Embryonic facial prominence (tissue), 1 donor: ENCODE measurements around the gene COL1A1.

Experiments used
- DNase-seq: peaks from one replicate; pipeline ENCODE4 v3.0.0-alpha.2; 2016; ENCODE audit errors: extremely low spot score

COL1A1 gene

DNA sequence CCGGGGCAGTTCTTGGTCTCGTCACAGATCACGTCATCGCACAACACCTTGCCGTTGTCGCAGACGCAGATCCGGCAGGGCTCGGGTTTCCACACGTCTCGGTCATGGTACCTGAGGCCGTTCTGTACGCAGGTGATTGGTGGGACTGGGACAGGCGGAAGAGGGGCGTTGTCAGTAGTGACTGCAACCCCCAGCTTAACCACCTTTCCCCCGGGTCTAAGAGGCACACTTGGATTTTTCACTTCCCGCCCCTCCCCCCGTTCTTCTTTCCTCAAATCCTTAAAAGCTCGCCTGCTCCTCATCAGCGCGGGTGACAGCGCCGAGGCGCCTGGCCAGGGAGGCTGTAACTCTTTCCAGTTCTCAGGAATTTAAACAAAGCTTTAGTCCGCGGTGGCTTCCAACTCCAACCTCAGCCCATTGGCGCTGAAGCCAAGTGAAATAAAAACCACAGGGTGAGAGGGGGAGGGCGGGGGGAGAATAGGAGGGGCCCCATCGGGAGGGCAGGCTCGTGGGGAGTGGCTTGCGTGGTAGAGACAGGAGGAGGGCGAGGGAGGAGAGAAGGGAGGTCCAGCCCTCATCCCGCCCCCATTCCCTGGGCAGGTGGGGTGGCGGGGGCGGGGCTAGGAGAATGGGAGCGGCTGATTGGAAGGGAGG is 1.5 kb downstream of the COL1A1 start:
- peak; percentile 94 for DNase-seq

DNA sequence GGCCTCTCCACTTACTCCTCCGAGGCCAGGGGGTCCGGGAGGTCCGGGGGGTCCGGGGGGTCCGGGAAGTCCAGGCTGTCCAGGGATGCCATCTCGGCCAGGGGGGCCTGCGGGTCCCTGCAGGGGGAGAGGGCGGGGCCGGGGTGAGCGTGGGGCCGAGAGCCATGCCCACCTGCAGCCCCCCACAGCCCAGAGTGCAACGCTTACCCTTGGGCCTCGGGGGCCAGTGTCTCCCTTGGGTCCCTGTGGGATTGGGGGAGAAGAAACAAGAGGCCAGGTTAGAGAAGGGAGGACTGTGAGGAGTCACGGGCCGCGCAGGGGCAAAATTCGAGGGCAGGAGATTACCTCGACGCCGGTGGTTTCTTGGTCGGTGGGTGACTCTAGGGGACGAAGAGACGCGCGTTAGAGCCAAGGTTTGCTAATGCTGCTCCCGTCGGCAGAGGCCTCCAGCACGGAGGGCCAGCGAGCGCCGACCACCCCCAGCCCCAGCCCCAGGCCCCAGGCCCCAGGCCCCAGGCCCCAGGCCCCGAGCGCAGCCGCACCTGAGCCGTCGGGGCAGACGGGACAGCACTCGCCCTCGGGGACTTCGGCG is 2.1 kb downstream of the COL1A1 start:
- no peak for DNase-seq

DNA sequence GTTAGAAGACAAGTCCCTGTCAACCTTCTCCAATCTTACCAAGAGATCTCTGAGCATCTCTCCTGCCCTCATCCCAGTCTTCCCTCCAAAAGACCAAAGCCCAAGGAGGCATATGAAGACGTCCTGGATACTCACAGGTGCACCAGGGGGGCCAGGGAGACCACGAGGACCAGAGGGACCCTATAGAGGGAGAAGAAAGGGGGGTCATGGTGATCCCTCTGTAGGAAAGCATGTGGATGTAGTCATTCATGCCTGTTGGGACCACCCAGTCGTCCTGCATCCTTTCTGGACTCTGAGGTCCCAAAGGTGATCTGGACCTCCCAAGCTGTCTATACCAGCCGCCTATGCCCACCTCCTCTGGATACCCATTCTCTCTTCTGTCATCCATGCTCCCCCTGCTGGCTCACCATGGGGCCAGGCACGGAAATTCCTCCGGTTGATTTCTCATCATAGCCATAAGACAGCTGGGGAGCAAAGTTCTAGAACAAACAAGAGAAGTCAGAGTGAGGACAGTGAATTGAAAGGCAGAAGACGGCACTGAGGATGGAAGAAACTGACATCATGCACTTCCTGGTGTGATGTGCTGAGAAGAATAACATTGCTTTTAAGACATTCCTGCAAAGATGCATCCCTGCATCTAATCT is 3.3 kb downstream of the COL1A1 start:
- no peak for DNase-seq

DNA sequence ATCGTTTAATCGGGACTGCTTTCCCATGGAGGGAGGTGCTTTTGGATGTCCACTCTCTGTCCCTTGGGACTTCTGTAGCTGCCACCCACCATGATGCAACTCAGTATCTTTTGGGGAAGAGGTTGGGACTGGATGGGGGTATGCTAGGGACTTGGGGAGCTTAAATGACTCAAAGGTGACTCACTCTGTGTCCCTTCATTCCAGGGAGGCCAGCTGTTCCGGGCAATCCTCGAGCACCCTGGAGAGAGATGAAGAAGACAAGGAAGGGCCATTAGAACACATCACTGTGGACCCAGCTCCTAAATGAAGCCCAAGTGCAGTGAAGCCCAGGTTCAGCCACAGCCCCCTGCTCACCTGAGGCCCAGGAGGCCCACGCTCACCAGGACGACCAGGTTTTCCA is 4.6 kb downstream of the COL1A1 start:
- no peak for DNase-seq

DNA sequence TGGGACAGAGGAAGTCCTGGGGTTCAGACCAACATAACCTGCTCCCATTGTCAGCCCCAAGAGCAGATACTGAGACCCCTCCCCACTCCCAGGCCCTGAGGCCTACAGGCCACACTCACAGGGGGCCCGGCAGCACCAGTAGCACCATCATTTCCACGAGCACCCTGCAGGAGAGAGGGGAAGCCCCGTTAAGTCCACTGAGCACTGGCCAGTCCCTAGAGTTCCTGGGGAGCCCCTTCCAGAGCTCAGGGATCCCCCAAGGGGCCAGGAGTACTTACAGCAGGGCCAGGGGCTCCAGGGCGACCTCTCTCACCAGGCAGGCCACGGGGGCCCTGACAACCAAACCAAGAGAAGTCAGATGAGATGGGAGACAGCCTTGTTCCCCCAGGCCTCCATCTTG is 5.4 kb downstream of the COL1A1 start:
- DNase-seq: no peak

DNA sequence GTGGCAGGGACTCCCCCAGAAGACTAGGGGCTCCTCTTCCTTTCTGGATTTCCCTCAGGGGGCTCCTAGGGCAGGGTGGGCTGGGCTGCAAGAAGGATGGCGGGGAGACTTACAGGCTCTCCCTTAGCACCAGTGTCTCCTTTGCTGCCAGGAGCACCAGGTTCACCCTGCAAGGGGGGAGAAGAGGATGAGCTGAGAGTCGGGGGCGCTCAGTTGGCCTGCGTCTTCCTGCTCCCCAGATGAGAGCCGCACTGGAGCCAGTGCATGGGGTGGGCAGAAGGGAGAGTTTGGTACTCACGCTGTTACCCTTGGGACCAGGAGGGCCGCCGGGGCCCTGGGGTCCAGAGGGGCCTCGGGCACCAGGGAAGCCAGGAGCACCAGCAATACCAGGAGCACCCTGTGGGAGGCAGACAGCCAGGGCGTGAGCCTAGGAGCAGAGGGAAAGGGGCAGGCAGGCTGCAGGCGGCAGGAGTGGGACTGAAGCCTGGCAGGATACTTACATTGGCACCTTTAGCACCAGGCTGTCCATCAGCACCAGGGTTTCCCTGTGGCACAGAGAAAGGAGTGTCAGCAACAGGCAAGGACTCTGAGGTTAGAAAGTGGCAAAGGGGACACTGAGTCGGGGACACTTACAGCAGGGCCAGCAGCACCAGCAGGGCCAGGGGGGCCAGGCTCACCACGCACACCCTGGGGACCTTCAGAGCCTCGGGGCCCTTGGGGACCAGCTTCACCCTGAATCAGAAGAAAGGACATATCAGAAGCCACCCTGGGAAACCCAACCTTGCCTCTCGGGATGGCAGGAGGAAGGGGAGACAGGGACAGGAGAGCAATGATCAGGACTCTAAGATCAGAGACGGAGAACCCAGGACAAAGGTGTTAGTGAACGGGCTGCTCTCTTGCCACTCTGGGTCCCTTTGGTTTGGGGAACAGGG is 6.2 kb downstream of the COL1A1 start:
- no peak for DNase-seq

DNA sequence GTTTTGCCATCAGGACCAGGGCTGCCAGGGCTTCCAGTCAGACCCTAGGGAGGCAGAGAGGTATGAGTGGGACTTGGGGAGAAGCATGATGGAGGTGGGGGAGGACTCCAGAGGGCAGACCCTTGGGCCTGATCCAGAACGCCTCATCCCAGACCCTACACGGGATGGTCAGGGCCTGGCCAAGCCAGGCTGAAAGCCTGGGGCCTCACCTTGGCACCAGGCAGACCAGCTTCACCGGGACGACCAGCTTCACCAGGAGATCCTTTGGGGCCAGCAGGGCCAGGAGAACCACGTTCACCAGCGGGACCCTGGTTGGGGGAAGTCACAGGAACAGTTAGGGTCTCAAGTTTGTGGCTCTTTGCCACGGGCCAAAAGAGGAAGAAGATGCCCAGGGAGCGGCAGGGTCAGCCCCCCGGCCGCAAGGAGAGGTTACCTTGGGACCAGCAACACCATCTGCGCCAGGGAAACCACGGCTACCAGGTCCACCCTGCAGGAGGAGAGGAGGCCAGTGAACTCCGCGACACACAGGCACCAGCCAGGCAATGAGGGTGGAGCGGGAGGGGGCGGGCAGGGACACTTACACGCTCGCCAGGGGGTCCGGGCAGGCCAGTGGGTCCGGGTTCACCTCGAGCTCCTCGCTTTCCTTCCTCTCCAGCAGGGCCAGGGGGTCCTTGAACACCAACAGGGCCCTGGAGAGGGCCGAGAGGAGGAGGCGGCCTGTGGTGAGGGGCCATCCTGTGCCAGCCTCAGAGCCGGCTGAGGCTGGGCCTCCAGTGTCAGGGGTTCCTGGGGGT is 7.1 kb downstream of the COL1A1 start:
- no peak for DNase-seq

DNA sequence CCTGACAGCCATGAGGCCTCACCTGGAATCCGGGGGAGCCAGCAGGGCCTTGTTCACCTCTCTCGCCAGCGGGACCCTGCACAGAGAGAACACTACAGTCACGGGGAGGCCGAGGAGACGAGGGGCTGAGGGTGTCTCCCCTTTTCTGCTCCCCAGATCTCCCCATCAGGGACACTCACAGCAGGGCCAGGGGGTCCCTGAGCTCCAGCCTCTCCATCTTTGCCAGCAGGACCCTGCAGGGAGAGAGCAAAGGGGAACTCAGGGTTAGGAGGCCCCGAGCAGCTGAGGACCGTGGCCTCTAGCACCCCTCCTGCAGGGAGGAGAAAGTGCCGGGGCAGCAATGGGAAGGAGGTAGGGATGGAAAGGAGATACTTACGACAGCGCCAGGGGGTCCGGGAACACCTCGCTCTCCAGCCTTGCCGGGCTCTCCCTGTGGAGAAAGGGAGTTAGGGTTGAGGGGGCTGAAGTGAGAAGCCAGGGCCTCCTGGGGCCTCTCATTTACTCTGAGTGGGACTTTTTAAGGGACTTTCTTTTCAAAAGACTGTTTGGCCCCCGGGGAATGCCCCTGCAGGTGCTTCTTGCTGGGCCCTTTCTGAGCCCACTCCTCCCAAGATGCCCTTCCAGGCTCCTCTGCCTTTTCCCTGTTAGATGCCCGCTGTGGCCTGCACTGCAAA is 8.7 kb downstream of the COL1A1 start:
- DNase-seq: no peak

DNA sequence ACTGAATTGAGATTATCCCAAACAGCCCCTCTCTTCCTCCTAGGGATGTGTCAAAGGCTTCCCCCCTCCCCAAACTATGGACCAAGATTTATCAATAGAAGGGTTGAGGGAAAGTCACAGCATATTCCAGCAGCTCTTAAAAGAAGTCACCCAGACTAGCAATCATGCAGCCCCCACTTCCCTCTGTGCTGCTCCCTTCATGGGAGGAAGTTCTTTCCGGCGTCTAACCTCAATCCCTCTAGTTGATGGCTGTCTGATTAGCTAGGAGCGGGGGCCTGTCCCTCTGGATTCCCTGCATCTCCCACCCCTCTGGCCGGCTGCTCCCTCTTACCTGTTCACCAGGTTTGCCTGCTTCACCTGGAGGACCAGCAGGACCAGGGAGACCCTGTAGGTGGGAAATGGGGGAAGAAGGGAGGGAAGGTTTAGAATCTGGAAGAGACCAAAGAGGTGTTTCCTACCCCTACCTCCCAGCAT is 9.2 kb downstream of the COL1A1 start:
- no peak for DNase-seq

DNA sequence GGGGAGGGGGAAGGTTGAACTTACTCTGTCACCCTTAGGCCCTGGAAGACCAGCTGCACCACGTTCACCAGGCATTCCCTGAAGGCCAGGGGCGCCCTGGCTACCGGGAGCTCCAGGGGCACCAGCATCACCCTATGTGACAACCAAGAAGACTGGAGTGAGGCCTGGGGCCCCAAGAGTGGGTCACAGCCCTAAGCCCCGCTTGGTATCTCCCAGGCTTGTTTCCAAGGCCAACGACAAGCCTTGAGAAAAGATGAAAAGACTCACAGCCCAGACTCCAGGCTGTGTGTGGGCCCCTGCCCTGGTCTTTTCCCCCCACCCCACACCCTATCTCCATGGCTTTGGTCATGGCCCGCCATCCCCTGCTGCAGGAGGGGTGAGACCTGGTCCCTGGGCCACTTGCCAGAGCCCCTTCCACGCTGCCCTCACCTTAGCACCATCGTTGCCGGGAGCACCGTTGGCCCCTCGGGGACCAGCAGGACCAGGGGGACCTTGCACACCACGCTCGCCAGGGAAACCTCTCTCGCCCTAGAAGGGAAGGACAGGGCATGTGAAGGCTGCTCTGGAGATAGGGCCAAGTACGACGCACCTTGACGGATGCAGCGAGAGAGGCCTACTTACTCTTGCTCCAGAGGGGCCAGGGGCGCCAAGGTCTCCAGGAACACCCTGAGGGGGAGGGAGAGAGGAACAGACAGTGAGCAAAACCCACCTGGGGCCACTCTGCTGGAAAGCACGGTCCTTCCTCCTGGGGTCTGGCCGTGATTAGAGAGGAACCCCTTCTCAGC is 9.9 kb downstream of the COL1A1 start:
- no peak for DNase-seq

DNA sequence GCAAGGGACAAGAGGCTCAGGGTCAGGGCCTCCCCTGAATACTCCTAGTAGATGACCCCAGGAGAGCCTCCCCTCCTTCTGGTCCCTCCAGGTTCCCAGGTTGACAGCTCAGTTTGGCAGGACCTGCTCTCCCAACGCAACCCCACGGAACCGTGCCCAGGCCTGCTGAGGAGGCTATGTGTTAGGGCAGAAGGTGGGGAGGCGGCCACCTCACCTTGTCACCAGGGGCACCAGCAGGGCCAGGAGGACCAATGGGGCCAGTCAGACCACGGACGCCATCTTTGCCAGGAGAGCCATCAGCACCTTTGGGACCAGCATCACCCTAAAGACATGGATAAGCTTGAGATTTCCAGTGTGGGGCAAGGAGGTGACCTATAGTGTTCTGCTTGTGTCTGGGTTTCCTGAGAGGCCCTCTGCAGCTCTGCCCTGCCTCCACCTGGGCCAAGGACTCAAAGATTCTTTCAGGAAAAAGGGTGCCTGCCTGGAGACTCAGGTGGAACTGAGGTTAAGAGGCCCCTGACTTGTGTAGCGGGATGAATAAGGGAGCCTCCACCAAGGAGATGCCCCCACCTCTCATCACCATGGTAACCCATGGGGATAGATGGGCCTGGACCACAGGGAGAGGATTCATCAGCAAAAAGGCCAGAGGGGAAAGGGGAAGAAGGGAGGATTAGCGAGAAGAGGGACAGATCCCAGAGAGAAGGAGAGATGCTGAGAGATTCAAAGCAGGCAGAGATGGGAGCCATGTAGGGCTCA is 10.7 kb downstream of the COL1A1 start:
- DNase-seq: no peak

DNA sequence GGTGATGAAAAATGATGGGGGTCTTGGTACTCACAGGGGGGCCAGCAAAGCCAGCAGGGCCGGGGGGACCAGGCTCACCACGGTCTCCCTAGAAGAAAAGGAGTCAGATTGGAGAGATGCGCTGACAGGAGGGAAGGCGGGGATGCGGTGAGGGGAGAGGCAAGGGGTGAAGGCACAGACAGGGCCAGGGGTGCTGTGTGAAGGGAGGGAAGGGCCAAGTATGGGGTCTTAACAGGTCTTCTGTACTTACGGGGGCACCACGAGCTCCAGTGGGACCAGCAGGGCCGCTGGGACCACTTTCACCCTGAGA is 11.2 kb downstream of the COL1A1 start:
- no peak for DNase-seq

DNA sequence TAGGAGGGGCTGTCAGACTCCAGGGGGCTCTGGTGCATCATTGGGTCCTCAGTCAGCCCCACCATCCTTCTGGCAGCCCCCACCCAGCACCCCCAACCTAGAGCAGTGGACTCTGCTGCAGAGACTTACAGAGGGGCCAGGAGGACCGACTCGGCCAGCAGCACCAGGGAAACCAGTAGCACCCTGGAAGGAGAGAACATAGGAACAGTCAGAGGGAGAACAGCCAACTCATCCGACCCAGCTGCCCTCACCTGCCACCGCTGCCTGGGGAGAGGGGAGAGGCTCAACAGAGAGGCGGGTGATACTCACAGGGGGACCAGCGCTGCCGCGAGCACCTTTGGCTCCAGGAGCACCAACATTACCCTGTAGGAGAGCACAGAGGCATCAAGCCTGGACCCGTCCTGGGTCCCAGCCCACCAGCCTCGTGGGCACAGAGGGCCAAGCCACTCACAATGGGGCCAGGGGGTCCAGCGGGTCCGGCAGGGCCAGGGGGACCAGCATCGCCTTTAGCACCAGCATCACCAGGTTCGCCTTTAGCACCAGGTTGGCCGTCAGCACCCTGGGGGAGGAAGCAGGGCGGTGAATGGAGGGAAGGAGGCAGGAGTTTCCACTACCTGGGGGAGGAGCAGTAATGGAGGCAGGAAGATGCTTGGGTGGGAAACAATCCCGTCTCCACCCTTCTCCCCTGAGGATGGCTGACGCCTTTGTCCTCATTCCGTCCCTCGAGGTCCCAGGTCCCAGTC is 11.7 kb downstream of the COL1A1 start:
- DNase-seq: no peak

DNA sequence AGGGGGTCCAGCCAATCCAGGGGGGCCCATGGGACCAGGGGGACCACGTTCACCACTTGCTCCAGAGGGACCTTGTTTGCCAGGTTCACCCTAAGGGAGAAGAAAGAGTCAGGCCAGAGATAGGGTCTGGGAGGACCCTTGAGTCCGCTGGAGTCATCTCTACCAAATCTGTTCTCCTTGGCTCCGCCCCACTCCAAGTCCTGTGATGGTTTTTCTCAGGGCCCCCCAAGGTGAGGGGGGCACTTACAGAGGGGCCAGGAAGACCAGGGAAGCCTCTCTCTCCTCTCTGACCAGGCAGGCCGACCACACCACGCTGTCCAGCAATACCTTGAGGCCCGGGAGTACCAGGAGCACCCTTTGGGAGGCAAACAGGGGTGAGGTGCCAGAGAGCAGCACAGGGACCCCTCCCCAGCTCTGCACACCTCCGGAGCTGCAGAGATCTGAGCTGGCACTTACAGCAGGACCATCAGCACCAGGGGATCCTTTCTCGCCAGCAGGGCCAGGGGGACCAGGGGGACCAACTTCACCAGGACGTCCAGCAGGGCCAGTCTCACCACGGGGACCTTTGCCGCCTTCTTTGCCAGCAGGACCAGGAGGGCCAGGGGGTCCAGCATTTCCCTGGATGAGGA is 12.4 kb downstream of the COL1A1 start:
- no peak for DNase-seq

DNA sequence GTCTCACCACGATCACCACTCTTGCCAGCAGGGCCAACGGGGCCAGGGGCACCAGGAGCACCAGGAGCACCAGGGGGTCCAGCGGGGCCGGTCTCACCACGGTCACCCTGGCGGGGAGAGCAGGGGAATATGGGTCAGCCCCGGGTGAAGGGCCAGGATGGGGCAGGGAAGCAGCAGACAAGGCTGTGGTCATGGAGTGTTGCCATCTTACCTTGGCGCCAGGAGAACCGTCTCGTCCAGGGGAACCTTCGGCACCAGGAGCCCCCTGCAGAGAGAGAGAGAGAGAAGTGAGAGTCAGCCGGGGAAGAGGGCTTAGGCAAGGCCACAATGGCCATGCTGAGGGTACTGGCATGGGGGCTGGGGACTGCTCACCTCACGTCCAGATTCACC is 12.9 kb downstream of the COL1A1 start:
- DNase-seq: no peak

DNA sequence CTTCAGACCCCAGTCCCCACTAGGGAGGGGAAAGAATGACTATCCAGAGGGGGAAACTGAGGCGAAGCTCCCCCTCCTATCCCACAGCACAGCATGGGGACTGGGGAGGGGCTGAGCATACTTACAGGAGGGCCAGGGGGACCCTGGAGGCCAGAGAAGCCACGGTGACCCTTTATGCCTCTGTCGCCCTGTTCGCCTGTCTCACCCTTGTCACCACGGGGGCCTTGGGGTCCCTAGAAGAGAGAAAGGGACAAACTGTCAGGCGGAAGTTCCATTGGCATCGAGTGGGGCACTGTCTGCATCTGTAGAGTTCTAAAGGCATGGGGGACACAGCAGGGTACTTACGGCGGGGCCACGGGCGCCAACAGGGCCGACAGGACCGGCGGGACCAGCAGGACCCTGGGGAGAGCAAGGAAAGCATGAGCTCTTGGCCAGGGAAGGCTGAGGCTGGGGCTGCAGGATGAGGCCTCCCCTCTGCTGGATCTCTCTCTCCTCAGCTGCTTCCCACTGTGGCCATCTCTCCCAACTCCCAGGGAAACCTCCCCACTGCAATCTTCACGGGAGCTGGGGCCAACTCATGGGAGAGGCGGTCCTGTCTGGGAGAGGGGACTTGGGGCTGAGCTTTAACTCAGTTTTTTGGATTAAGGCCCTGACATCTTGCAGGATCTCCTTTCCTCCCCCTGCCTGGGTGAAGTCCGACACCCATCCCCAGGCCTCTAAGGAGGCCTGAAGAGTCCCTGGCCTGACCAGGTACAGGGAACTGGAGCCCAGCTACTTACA is 13.5 kb downstream of the COL1A1 start:
- no peak for DNase-seq

DNA sequence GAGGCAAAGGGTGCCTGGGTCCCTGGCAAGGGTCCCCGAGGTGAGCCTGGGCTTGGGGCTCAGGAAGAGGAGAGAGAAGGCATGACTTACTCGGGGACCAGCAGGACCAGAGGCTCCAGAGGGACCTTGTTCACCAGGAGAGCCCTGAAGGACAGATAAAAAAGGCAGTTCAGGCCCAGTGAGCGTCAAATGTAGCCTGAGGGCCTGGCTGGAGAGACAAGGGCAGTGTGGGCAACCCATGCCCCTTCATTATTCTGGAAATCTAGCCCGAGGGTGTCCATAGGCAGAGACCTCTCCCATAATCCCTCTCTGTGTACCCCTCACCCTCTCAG is 14.1 kb downstream of the COL1A1 start:
- DNase-seq: no peak
